ENCODE measurements around the gene EMID1.

Gene EMID1

DNA sequence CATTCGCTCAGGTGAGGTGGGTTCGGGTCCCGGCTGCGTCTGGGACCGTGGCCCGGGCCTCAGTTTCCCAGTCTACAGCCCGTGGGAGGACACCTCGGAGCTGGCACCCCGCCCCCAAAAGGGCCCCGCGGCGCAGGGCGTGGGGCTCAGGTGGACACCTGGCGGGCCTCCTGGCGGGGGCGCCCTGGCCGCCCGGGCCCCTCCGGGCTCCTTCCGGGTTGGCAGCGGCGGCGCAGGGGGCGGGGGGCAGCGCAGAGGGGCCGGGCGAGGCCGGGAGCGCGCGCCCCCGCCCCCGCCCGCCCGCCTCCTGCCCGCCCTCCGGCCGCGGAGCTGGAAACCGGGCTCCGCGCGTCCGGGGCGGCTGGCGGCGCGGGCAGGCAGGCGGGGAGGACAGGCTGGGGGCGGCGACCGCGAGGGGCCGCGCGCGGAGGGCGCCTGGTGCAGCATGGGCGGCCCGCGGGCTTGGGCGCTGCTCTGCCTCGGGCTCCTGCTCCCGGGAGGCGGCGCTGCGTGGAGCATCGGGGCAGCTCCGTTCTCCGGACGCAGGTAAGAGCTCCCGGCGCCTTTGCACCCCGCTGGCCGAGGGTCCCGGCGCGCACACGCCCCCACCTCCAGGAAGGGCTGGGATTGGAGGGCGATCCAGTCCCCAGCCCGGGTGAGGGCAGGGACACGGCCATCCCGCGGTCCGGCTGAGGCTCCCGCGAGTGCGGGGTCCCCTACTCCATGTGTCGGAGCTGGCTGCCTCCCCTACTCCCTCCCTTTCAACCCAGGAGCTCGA lies at the start of gene EMID1:
Gene EMID1, plus strand, starts transcription at position 303 of the 778 bp plus-strand sequence. Its CDS starts 143 bp downstream, at position 446.
- Histone ChIP-seq H3K36me3 (ENCODE audit: insufficient read depth, low read length) (no peaks in the 10 kb centered on the region), H3K4me3 (ENCODE audit: low read depth in 1 of 2, low read length in 2 of 2) (peak within 1 kb of the TSS; percentile 61 to 65), H3K9me3 (ENCODE audit: low read length) (no peaks in the 10 kb centered on the region), H3K27ac (ENCODE audit: low read depth, low read length) (no peak within 1 kb of the TSS), H3K9ac (ENCODE audit: low read length) (no peak within 1 kb of the TSS), H3K27me3 (ENCODE audit: control insufficient read depth in 1 of 2, insufficient read depth in 2 of 2, low read length in 2 of 2) (no peaks in the 10 kb centered on the region), H3K4me1 (ENCODE audit: insufficient read depth, low read length) (peaks cover 9% of the 10 kb centered on the region)

DNA sequence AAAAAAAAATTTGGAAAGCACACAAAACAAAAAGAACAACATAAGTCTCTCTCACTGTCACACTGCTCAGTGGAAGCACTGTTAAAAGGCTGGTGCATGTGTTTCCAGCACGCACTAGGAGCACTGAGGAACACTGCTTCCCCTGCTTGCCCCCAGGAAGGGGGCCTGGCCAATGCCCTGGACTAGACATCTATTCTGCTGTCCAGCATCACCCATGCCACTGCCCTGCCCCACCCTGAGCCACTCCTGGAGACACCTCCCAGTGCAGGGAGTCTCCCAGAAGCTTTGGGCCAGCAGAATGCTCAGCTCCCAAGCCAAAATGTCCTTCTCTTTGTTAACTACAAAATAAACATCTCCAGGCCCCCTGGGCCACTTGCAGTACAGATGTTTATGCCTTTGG lies 49.7 kb upstream of the EMID1 start:
- H3K27me3 ChIP-seq (ENCODE audit: control insufficient read depth in 1 of 2, insufficient read depth in 2 of 2, low read length in 2 of 2) = no peaks in the 10 kb centered on the region
- no peak overlapping the region for H3K4me3 ChIP-seq (ENCODE audit: low read depth in 1 of 2, low read length in 2 of 2)
- no peak overlapping the region for H3K9ac ChIP-seq (ENCODE audit: low read length)
- H3K4me1 ChIP-seq (ENCODE audit: insufficient read depth, low read length) = peaks cover 15% of the 10 kb centered on the region
- no peak overlapping the region for H3K27ac ChIP-seq (ENCODE audit: low read depth, low read length)
- no peaks in the 10 kb centered on the region for H3K36me3 ChIP-seq (ENCODE audit: insufficient read depth, low read length)
- H3K9me3 ChIP-seq (ENCODE audit: low read length) = no peaks in the 10 kb centered on the region

DNA sequence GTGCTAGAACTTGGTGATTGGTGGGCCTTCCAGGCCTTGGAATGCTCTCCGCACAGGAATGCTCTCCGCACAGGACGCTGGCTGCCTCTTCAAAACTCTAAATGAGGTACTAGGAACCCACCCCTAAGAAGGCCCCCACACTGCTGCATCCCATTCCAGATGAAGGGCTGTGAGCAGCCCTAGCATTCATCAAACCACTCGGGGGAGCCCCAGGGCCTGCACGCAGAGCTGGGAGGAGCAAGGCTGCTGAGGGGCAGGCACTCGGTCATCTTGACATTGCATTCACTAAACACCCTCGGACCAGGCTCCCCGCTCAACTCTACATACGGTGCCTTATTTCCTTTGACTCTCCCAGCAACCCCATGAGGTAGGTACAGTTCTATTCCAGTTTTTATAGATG lies 49.2 kb upstream of the EMID1 start:
- no peak overlapping the region for H3K9ac ChIP-seq (ENCODE audit: low read length)
- H3K4me3 ChIP-seq (ENCODE audit: low read depth in 1 of 2, low read length in 2 of 2) = no peak overlapping the region
- H3K4me1 ChIP-seq (ENCODE audit: insufficient read depth, low read length) = peaks cover 15% of the 10 kb centered on the region
- no peak overlapping the region for H3K27ac ChIP-seq (ENCODE audit: low read depth, low read length)
- H3K36me3 ChIP-seq (ENCODE audit: insufficient read depth, low read length) = no peaks in the 10 kb centered on the region
- H3K9me3 ChIP-seq (ENCODE audit: low read length) = no peaks in the 10 kb centered on the region
- H3K27me3 ChIP-seq (ENCODE audit: control insufficient read depth in 1 of 2, insufficient read depth in 2 of 2, low read length in 2 of 2) = no peaks in the 10 kb centered on the region

DNA sequence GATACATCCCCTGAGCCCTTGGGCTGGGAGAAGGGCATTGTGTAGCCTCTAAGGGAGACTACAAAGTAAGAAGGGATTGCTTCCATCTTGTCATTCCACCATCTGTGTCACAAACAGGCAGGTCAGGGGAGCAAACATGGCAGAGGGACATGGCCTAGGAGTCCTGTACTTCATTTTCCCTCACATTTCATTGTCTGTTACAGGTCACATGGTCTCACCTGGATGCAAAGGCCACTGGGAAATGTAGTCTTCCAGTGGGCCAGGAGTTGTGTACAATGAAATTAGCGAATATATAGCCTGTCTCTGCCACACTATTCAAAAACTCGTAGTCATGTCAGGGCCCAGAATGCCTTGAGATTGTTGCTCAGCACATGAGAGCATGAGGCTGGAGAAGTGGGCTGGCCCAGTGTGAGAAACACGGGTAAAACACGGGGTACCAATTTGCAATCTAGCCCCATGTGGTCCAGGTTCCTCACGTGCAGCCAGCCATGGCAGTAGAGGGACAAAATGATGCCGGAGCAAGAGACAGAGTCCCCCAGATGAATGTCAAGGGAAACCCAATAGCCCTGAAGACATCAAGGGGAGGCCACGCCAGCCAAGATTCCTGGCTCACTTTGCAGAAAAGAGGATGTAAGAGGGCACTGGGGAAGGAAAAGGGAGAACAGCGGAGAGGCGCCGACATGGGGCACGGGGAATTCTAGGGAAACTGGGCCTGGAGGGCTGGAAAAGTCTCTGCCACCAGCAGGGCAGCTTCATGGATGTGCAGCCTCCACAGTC lies 47.7 kb upstream of the EMID1 start:
- Histone ChIP-seq H3K27me3 (ENCODE audit: control insufficient read depth in 1 of 2, insufficient read depth in 2 of 2, low read length in 2 of 2) (no peaks in the 10 kb centered on the region), H3K27ac (ENCODE audit: low read depth, low read length) (no peak overlapping the region), H3K9me3 (ENCODE audit: low read length) (no peaks in the 10 kb centered on the region), H3K4me1 (ENCODE audit: insufficient read depth, low read length) (peaks cover 8% of the 10 kb centered on the region), H3K4me3 (ENCODE audit: low read depth in 1 of 2, low read length in 2 of 2) (no peak overlapping the region), H3K36me3 (ENCODE audit: insufficient read depth, low read length) (no peaks in the 10 kb centered on the region), H3K9ac (ENCODE audit: low read length) (no peak overlapping the region)

DNA sequence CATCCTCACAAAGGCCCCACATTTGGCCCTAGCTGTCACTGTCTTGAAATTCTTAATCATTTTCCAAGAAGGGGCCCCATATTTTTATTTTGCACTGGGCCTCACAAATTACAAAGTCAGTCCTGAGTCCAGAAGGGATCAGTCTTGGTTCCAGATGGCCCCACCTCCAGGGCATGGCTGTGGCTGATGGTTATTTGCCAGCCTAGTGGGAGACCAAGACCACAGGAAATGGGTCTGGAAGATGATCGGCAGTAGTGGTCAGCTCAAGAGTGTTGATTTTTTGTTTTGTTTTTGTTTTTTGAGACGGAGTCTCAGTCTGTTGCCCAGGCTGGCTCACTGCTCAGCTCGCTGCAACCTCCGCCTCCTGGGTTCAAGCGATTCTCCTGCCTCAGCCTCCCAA lies 47.1 kb upstream of the EMID1 start:
- no peaks in the 10 kb centered on the region for H3K36me3 ChIP-seq (ENCODE audit: insufficient read depth, low read length)

DNA sequence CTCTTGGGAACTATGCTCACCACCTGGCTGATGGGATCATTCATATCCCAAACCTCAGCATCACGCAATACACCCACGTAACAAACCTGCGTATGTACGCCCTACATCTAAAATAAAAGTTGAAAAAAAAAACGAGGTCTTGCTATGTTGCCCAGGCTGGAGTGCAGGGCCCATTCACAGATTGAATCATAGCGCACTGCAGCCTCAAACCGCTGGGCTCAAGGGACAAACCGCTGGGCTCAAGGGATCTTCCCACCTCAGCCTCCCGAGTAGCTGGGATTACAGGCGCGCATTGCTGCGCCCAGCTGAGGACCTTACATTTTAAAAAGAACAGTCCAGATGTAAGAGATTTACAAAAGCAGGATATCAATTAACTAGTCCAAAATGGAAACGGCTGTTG lies 41.9 kb upstream of the EMID1 start:
- H3K9ac ChIP-seq (ENCODE audit: low read length) = no peak overlapping the region

More for the DNA sequence above, 47.1 kb upstream of the EMID1 start:
- Histone ChIP-seq H3K4me1 (ENCODE audit: insufficient read depth, low read length) (peaks cover 8% of the 10 kb centered on the region), H3K9ac (ENCODE audit: low read length) (no peak overlapping the region), H3K27ac (ENCODE audit: low read depth, low read length) (no peak overlapping the region), H3K4me3 (ENCODE audit: low read depth in 1 of 2, low read length in 2 of 2) (no peak overlapping the region), H3K27me3 (ENCODE audit: control insufficient read depth in 1 of 2, insufficient read depth in 2 of 2, low read length in 2 of 2) (no peaks in the 10 kb centered on the region), H3K9me3 (ENCODE audit: low read length) (no peaks in the 10 kb centered on the region)

DNA sequence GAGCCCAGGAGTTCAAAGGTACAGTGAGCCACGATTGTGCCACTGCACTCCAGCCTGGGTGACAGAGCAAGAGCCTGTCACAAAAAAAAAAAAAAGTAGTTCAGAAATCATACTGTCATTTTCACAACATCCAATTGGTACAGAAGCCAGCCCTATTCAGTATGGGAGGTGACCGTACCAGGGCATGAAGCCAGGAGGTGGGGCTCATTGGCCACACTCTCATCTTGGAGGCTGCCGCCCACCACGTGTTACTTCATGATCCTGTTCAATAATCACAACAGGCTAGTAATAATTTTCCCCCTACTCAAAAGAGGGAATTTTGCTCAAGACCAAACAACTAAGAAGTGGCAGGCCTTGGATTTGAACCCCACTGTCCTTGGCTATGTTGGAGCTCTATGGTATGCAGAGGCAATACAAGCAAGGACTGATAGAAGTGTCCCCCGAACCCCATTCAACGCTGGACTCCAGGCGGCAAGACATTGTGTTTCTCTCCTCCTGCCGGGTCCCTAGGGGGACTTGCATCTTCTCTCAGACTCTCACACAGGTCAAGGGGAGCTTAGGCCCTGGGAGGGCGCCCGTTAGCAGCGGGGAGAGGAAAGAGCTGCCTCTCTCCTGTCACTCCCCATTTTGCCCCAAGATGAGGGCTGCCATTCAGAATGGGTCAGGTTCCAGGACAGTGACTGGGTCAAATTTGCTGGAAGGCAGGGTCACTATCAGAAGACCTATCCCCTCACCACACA lies 40.2 kb upstream of the EMID1 start:
- no peaks in the 10 kb centered on the region for H3K36me3 ChIP-seq (ENCODE audit: insufficient read depth, low read length)
- no peak overlapping the region for H3K4me3 ChIP-seq (ENCODE audit: low read depth in 1 of 2, low read length in 2 of 2)
- H3K4me1 ChIP-seq (ENCODE audit: insufficient read depth, low read length) = no peaks in the 10 kb centered on the region
- H3K27ac ChIP-seq (ENCODE audit: low read depth, low read length) = no peak overlapping the region
- no peaks in the 10 kb centered on the region for H3K9me3 ChIP-seq (ENCODE audit: low read length)
- H3K9ac ChIP-seq (ENCODE audit: low read length) = no peak overlapping the region
- H3K27me3 ChIP-seq (ENCODE audit: control insufficient read depth in 1 of 2, insufficient read depth in 2 of 2, low read length in 2 of 2) = no peaks in the 10 kb centered on the region

More for the DNA sequence above, 41.9 kb upstream of the EMID1 start:
- Histone ChIP-seq H3K36me3 (ENCODE audit: insufficient read depth, low read length) (no peaks in the 10 kb centered on the region), H3K4me3 (ENCODE audit: low read depth in 1 of 2, low read length in 2 of 2) (no peak overlapping the region), H3K27me3 (ENCODE audit: control insufficient read depth in 1 of 2, insufficient read depth in 2 of 2, low read length in 2 of 2) (no peaks in the 10 kb centered on the region), H3K9me3 (ENCODE audit: low read length) (no peaks in the 10 kb centered on the region), H3K4me1 (ENCODE audit: insufficient read depth, low read length) (no peaks in the 10 kb centered on the region), H3K27ac (ENCODE audit: low read depth, low read length) (no peak overlapping the region)

DNA sequence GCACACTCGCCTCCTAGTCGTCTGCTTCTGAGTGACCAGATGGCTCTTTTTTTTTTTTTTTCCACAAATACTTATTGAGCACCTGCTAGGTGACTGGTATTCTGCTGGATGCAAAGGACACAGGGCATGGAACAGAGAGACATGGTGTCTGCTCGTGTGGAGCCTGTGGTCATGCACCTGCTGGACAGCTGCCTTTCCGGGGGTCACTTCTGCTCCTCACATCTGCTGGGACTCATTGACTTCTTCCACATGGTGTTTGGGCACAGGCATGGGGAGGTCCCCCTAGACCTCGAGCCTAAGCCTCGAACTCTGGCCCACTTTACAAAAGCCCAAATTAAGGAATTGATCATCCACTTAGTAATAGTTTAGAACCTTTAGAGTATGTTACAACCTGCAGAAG lies 39.5 kb upstream of the EMID1 start:
- no peaks in the 10 kb centered on the region for H3K27me3 ChIP-seq (ENCODE audit: control insufficient read depth in 1 of 2, insufficient read depth in 2 of 2, low read length in 2 of 2)
- H3K4me1 ChIP-seq (ENCODE audit: insufficient read depth, low read length) = no peaks in the 10 kb centered on the region
- no peaks in the 10 kb centered on the region for H3K9me3 ChIP-seq (ENCODE audit: low read length)
- H3K9ac ChIP-seq (ENCODE audit: low read length) = no peak overlapping the region
- no peak overlapping the region for H3K4me3 ChIP-seq (ENCODE audit: low read depth in 1 of 2, low read length in 2 of 2)
- H3K36me3 ChIP-seq (ENCODE audit: insufficient read depth, low read length) = no peaks in the 10 kb centered on the region
- no peak overlapping the region for H3K27ac ChIP-seq (ENCODE audit: low read depth, low read length)

DNA sequence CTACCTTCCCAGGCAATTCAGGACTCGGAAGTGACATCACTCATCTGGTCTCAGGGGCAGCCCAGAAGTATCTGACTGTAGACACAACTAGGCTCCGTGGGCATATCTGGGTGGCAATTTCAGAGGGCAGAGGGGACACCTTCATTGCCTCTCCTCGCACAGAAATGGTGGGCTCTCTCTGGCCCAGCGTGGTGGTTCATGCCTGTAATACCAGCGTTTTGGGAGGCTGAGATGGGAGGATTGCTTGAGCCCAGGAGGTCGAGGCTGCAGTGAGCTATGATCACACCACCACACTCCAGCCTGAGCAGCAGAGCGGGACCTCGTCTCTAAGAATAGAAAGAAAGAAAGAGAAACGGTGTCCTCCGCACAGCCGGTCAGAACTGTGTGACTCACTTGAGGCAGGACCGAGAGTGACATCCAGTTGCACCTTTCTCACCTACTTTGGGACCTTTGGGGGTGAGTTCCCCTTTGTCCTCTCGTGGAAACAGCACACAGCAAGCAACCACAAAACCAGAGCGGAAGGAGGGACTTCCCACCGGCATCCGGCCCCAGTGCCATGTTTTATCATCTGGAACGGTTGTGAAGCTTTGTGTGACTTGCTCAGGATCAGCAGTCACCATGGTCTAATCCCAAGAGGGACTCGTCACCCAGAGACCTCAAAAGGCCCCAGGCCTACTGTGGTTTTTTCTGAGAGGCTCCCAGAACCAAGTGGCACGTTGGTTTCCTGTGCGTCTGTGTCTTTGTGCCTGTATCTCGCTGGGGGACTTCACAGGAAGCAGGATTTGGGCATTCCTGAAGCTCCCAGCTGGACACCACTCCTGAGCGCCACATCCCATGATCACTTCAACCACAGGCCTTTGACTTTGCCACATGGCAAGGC lies 38.4 kb upstream of the EMID1 start:
- no peaks in the 10 kb centered on the region for H3K9me3 ChIP-seq (ENCODE audit: low read length)
- H3K27me3 ChIP-seq (ENCODE audit: control insufficient read depth in 1 of 2, insufficient read depth in 2 of 2, low read length in 2 of 2) = no peaks in the 10 kb centered on the region
- H3K4me1 ChIP-seq (ENCODE audit: insufficient read depth, low read length) = no peaks in the 10 kb centered on the region
- no peak overlapping the region for H3K27ac ChIP-seq (ENCODE audit: low read depth, low read length)
- H3K9ac ChIP-seq (ENCODE audit: low read length) = no peak overlapping the region
- H3K36me3 ChIP-seq (ENCODE audit: insufficient read depth, low read length) = no peaks in the 10 kb centered on the region
- H3K4me3 ChIP-seq (ENCODE audit: low read depth in 1 of 2, low read length in 2 of 2) = no peak overlapping the region

DNA sequence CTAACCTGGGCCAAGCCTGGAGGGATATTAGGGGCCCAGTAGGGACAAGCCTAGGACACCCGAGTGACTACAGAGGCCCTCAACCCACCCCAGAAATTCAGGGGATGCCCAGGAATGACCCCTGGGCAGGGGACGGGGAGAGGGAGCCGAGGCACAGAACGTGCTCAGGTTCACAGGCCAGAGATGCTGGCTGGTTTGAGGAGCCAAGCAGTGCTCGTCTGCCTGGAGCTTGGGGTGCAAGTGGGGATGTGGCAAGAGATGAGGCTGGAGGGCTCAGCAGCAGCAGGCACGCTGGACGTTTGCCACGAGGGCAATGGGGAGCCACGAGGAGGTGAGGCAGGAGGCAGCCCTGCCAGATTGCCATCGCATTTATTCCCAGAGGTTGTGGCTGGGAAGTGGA lies 34.0 kb upstream of the EMID1 start:
- Histone ChIP-seq H3K9me3 (ENCODE audit: low read length) (peaks cover 3% of the 10 kb centered on the region), H3K27me3 (ENCODE audit: control insufficient read depth in 1 of 2, insufficient read depth in 2 of 2, low read length in 2 of 2) (no peaks in the 10 kb centered on the region), H3K4me1 (ENCODE audit: insufficient read depth, low read length) (no peaks in the 10 kb centered on the region), H3K36me3 (ENCODE audit: insufficient read depth, low read length) (no peaks in the 10 kb centered on the region), H3K27ac (ENCODE audit: low read depth, low read length) (no peak overlapping the region), H3K4me3 (ENCODE audit: low read depth in 1 of 2, low read length in 2 of 2) (no peak overlapping the region), H3K9ac (ENCODE audit: low read length) (no peak overlapping the region)
